Hematopoietic multipotent progenitor cell treated with erythropoietin and hydrocortisone succinate and interleukin-3 and kit ligand, for 8 days (in vitro differentiated cells): ENCODE measurements around the gene CNKSR2.

Experiments
- DNase-seq: peaks from one replicate; pipeline ENCODE4 v3.0.0-alpha.2; 2015

CNKSR2 gene

DNA sequence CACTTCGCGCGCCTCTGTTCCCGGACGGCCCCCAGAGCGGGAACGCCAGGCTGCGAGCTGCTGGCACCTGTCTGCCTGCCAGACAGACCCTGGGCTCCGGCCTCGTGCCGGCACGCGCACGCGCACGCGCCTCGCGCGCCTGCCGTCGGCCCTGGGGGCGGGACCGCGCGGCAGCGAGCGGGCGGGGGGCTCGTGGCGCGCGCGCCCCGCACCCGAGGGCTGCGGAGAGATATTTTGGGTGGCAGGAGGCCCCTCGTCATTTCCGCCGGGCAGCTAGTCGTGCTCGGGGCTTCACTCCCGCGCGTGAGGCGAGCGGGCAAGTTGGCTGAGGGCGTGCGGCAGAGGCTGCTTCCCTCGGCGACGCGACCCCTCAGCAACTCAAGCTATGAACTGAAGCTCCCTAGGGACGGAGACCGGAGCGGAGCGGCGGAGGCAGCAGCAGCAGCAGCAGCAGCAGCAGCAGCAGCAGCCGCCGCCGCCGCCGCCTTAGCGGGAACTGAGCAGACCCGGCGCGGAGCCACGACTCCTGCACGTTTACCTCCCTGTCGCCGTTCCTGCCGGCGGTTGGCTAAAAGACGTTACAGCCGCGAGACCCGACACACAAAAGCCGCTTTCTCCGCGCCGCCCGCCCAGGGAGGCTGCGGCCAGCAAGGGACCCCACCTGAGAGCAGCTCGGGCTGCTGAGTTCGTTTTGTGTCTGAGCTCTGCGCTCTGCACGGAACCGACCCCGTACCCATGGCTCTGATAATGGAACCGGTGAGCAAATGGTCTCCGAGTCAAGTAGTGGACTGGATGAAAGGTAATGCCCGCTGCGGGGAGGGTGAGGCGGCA is at the start of gene CNKSR2:
Gene CNKSR2, plus strand, starts transcription at position 256 of the 831 bp plus-strand sequence. Its CDS starts 480 bp downstream, at position 736.
- DNase-seq, result peak; percentile 4

DNA sequence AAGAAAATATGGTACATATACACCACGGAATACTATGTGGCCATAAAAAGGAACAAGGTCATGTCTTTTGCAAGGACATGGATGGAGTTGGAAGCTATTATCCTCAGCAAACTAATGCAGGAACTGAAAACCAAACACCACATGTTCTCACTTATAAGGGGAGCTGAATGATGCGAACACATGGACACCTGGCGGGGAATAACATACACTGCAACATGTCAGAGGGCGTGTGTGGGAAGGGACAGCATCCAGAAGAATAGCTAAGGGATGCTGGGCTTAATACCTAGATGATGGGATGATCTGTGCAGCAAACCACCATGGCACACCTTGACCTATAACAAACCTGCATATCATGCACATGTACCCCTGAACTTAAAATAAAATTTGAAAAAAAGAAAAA is 19.5 kb upstream of the CNKSR2 start:
- no peak for DNase-seq

DNA sequence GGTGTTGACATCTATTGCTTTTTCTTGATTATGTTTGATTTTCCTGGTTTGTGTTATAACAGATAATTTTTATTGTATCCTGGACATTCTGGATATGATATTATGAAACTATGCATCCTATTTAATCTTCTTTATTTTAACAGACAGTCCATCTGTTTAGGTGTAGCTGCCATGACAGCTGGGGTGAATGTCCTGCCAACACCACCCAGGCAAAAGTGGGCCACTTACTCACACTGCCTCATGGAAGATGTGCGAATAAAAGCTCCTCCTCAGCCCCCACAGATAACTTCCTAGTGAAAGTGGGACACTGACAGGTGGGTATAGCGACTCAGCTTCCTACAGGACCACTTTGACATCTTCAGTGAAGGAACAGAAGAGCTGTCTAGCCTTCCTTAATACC is 18.4 kb upstream of the CNKSR2 start:
- DNase-seq, result no peak

DNA sequence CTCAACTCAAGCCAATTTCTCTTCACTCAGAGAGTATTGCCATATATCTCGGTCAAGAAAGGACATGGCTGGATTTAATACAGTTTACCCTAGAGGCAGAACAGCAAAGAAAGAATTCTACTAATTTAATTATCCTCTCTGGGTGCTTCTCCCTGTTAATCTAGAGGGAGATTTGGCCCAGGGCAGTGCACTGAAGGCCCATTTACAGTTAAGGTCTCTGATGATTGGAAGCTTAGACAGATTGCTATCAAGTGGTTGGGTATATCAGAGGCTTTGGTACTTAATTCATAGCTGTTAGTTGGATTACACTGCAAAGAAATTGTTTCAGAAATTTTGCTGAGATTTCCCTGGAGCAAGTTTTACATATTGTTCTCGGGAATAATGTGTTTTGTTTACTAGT is 4.6 kb upstream of the CNKSR2 start:
- DNase-seq, result no peak

DNA sequence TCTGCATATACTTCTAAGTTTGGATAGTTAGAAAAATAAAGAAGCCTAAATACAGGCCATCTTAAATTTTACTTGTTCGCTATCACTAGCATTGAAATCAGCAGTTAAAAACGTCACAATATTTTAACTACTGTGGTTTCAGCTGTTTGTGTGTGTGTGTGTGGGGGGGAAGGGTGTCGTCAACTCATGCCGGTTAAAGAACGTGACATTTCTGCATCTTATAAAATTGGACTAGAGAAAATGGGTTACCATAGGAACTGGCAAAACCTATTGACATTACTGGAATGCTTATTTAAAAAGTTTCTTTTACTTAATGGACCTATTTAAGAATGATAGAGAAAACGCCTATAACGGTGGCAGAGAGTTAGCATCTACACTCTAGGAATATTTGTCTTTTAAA is 1.2 kb upstream of the CNKSR2 start:
- DNase-seq, result no peak

DNA sequence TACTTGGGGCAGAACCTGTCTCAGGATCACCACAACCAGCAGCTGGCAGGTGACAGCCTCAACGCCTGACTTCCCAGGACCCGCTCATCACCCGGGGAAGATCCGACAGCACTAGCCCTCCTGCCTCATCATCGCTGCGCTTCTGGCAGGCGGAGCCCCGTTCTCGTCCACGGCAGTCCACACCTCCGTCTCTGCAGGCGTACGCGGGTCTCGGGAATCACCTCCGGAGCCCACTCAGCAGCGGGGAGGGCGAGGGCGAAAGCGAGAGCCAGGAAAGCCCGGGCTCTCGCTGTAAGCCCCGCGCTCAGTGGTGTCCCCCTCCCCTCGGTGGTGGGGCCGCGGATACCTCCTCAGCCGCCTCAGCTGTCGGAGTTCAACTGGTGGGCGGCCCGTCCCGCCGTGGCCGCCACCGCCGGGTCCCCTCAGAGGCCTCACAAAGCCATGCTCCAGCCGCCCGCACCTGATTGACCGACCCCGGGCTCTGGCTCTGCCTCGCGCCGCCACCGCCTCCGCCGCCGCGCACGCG is 518 bp upstream of the CNKSR2 start:
- no peak for DNase-seq

DNA sequence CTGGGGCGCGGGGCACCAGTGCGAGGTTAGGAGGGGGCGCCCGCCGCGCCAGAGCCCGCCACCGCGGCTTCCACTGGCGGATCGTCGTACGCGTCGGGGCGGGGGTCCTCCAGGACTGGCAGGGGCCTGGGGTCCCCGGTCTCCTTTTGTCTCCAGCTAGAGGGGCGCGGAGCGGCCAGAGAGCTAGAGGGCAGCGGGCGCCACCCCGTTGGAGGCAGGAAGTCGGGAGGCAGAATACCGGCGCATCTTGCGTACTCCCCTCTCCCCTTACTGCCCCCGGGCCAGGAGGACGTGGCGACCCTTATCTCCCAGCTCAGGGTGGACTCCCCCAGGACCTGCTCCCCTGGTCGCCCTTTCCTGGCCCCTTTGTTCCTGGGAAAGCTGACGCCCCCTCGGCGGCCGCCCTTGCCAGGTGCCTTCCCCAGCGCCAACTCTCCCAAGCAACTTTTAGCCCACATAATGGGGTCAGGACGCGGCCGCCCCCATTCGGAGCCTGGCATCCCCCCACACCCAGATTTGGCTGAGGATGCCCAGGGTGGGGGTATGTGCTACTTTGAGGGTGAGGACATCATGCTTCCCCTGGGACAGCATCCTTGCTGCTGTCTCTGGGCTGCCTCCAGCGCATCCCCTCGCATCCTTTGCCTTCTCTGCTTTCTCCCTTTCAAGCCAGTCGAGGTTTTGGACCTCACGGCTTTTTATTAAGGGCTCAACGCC is 933 bp downstream of the CNKSR2 start:
- DNase-seq, result no peak

DNA sequence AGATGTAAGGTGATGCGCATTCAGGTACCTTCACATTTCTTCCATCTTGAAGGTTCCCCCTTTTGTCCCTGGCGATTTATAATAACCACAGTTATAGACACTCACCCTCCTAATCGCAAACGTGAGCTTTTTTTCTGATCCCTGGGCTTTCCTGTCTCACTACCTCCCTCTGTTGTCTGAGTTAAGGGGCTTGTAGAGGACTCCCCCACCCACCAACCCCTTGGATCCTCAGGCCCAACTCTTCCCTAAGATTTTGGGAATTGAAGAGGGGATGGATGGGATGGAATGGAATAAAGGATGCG is 1.4 kb downstream of the CNKSR2 start:
- no peak for DNase-seq

DNA sequence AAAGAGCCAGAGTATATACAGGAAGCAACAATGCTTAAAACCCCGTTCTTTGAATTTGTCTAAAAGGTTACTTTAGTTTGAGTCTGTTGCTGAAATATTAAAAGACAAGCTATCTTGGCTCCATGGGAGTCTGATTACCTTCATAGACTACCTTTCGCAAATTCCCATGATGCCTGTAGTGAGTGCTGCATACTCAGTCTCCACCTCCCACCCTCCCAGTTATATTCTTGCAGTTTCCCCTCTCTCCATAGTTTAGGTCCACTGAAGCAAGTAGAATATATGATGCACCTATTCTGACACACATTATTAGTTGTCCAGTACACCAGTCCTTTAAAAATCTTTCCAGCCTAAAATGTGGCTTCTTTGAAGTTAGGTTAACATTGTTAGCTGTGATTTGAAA is 2.4 kb downstream of the CNKSR2 start:
- DNase-seq, result no peak

DNA sequence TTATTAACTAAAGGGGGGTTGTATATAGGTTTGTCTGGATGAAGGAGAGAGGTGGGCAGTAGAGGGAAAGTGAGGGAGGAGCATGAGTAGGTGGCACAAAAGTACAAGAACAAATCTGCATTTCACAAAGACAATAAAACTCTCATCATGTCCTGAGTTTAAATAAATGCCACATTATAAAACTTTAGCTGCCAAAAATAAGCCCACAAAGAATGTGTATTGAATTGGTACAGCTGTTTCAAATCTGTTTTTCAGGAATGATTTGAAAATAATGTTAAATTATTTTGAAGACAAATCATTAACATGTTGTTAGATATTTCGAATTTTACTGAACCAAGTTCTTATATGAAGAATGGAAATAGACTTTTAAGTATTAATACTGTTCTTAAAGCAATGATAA is 5.8 kb downstream of the CNKSR2 start:
- DNase-seq, result no peak

DNA sequence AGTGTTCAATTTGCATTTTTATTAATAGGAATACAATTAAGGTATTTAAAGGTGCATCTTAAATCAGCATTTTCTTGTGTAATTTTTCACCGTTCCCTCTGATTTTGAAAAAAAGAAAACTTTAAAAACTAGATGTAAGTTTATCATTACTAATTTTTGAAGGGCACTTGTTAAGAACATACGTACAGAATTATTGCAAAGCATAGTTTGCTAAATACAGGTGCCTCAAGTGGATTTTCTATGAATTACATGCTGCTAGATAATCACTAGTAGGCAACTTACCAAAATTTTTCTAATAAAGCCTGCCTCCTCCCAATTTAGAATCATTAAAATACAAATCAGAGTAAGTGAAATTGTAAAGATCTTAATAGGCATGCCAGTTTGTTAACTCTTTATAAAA is 8.5 kb downstream of the CNKSR2 start:
- no peak for DNase-seq

DNA sequence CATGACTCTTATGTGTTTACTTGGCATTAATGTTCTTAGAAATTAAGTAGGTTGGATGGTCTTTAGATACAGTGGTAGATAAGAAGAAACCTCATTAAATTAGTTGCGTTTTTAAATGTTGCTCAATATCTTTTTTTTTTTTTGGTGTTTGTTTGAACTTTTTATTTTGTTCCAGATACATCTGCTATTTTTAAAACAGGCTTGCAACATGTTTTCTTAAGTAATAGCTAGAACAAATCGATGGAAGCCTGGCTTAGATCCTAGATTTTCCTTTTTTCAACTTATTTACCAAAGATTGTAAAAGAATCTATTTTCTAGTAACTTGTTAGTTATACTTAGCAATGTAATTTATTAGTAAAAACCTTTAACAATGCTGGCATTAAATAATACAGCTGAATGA is 9.3 kb downstream of the CNKSR2 start:
- DNase-seq, result no peak

DNA sequence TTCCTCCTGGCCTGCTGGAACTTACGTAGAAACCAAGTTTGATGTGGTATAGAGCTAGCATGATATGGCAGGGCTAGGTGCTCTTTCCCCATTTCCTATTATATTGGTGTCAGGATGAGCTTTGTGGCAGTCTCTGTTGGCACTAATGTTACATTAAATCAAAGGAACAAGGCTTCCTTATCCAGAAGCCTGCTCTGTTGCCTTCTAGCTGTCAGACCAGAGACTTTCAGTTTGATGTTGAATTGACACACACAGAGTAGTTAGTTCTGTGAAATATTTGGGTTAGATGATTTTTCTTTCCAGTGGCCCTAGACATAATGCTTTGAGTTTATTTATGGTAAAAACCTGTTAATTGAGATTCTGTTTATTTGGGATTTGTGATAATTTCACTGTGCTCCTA is 10.0 kb downstream of the CNKSR2 start:
- no peak for DNase-seq

DNA sequence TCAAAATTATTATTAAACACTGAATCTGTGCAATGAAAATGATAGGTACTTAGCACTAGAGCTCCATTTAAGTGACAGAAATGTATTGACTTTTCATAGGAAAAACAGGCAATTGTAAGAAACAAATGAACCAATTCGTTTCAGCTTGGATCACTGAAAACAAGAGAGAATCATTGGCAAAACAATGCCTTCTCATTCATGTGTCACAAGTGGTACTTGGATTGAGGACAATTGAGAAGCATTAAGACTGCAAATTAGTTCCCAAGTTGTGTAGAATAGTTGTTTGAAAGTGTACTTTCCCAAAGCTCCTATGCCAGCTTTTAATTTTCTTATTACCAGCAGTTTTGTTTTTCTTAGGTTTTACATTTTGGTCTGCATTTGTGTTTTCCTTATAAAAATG is 20.6 kb downstream of the CNKSR2 start:
- no peak for DNase-seq

DNA sequence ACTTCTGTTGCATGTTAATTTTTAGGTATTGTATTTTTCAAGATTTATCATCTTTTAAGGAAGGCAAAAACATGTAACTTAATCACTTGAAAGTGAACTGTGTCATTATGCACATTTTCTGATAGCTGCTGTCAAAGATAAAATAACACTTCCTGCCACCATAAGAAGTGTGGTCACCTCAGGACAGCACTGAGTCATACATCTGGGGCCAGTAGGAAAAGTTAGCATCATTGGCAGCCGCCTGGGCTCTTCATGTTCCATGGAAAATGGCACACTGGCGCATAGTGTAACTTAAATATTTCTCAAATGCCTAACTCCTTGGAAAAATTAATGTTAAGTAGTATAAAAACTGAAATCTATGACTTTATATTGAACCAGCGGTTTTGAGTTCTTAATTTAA is 24.2 kb downstream of the CNKSR2 start:
- peak; percentile 20 for DNase-seq

DNA sequence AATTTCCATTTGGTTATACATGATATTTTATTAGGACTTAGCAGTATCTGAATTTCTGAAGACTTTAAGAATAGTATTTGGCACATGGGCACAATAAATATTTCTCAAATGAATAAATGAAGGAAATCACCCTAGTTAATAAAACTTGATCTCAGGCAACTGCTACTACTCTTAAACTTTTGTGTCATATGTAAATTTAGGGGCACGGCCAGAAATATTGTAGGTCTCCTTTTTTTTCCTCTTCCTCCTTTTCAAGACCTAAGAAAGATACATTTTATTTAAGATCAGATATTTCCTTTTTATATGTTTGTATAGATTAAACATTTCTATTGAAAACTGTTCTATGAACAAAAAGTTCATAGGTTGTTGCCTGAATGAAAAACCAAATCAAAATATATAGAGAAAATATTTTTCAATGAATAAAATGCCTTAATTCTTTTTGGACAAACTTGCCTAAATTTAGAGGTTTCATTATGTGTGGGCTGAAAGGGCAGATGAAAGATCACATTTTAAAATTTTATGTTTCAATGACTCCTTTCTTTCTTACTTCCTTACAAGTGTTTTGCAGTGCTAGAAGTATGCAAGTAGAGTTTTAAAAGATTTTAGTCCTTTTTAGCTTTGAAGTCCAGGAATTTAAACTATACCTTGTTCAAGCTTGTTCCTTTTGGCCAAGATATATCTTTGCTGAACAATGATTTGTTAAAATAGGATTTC is 26.3 kb downstream of the CNKSR2 start:
- DNase-seq, result no peak

DNA sequence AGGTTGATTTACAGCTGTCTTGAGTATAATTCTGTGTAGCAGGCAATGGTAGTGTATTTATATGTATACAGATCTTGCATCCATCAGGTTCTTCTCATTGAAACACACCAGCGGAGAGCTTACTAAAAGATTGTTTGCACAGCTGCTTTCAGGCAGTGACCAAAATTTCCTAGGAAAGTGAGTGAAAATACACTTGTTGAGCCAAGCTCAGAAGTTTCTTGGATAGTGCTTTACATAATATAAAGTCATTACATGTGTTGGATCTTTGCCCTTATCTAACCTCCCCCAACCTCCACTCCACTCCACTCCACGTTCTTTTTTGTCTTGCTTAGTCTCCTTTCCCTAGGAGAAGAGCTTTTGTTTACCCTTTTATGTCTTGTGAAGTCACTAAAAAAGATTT is 34.1 kb downstream of the CNKSR2 start:
- DNase-seq, result no peak

DNA sequence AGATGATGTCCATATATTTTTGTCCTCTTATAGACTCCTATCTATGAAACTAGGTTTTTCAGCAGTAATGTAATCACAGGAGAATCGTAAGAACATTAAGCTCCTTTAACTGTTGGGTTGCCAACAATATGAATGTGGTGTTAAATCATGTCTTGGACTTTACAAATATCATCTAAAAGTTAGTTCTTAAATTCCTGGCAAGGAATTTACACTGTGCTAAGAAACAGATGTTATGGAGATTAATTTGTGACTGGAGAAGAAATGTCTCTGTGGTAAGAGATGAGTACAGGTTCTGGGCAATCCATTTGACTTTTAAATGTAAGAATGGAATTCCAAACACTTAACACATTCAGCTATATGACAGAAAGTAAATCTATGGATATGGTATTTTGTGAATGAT is 34.6 kb downstream of the CNKSR2 start:
- DNase-seq, result no peak

DNA sequence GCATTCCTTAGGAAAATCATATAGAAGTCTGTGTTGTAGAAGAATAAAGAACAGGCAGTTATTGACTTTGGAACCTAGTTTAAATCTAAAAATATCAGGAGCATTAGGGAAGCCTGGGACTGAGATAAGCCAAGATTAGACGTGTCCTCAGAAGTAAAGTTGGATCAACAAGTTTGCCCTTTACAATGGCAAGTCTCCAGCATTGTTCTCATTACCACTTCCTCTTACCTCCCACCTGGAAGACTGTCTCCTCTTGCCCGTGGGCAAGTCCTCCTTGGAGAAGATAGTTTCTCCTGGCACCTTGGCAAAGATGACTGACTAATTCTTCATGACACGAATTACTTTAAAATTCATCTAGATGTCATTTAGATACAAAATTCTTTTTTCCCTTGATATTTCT is 37.8 kb downstream of the CNKSR2 start:
- DNase-seq, result no peak

DNA sequence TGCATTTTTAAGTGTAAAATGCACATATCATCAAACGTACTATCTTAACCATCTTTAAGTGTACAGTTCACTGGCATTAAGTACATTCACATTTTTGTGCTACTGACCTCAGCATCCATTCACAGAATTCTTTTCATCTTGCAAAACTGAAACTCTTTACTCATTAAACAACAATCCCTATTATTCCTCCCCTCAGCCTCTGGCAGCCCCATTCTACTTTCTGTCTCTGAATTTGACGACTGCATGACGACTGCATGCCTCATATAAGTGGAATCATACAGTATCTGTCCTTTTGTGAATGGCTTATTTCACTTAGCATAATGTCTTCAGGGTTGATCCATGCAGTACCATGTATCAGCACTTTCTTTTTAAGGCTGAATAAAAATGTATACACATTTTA is 38.7 kb downstream of the CNKSR2 start:
- no peak for DNase-seq

DNA sequence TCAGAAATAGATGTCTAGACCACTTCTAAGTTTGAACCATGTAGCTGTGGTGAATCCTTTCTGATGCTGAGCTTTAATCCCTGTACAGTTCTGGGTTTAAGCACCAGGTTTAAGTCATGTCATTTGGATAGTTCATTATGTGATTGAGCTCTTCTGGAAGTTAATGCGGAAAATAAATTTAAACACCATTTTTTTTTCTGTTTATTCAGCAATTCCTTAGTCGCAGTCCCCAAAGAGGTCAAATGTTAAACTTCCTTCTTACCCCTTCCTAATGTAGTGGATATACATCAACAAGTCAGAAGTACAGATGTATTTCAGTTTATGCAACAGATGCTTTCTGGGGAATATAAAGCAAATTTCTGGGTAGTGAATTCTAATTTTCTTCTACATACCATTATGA is 52.9 kb downstream of the CNKSR2 start:
- DNase-seq, result no peak

DNA sequence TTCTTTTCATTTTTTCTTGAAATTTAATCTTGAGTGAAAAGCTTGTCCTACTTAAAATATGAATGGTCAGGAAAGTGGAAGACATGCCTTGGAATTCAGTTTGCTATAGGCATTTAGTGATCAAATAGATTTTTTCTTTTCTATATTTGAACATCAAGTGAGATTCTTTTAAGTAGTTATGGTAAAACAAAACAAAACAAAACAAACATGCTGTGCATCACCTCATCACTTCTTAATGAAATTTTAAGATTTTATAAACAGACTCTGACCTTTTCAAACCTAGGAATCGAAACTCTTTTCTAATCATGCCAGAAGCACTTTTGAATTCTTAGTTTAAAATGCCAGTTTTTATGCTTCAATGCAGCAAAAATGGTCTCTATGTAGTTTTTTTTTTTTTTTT is 62.8 kb downstream of the CNKSR2 start:
- DNase-seq, result no peak

DNA sequence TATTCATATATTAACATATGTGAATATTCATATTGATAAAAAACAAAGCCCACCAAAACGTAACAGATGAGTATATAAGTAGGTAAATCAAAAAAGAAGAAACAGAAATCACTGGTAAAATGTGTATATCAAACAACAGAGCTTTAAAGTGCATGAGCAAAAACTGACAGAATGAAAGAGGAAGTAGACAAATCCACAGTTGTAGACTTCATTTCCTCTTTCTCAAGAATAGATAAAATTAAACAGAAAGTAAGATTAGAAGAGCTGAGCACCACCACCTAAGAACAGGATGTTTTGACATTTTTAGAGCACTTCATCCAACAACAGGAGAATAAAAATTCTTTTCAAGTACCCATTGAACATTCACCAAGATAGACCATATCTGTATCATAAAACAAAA is 64.6 kb downstream of the CNKSR2 start:
- DNase-seq, result peak; percentile 23

DNA sequence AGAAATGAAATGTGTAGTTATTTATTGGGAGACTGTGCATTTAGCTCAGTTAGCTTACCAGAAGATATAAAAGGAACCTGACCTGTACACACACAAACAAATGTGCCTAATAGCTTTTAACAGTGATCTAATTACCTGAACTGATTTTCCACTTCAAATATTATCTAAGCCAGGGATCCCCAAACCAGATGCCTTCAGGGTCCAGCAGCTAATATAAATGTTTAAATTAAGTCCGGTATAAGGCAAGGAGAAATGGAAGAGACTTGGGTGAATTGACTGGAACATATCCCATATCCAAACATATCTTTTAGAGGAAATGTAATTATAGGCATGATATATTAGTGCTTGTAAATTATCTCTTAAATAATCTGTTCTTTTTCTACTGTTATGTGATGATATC is 66.7 kb downstream of the CNKSR2 start:
- DNase-seq, result no peak
